ENCODE results near the gene TSPAN14.

DNA sequence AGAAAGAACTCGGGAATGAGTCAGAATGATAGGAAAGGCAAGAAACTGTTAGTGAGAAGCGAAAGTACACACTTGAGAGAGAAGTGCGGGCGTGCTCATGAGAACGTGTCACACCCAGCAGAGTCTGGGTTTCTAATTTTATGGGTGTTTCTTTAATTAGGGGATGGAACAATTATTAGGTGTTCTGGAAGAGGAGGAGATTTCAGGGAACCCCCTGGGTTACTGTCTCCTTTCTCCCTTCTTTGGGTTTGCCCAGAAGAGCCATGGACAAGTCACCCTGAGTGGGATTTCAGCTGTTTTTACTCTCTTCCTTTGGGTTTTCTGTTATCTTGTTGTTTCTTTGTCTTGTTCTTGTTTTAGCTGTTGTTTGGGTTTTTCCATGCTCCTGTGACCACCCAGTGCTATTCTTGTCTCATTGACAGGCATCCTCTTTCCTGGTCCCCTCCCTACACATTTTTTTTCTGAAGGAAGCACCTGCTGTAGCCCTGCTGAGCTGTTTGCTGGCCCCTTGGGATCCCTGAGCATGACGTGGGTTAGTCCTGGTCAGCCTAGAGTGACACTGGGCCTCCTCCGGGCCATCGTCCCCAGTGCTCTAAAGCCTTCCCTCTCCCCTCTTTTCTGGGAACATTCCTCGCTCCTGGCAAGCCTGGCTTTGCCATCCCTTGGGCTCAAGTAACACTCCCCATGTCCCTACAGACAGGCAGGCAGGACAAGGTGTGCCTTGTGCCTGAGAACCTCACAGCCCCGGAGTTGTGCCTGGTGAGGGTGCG is 87.1 kb downstream of the TSPAN14 start:
- TF ChIP-seq POLR2A (IDR thresholded peaks at IDR 0.05; ENCODE audit: low read depth) (no peak), EP300 (IDR thresholded peaks at IDR 0.05) (no peak)
- TF ChIP-seq, protein P1, sequence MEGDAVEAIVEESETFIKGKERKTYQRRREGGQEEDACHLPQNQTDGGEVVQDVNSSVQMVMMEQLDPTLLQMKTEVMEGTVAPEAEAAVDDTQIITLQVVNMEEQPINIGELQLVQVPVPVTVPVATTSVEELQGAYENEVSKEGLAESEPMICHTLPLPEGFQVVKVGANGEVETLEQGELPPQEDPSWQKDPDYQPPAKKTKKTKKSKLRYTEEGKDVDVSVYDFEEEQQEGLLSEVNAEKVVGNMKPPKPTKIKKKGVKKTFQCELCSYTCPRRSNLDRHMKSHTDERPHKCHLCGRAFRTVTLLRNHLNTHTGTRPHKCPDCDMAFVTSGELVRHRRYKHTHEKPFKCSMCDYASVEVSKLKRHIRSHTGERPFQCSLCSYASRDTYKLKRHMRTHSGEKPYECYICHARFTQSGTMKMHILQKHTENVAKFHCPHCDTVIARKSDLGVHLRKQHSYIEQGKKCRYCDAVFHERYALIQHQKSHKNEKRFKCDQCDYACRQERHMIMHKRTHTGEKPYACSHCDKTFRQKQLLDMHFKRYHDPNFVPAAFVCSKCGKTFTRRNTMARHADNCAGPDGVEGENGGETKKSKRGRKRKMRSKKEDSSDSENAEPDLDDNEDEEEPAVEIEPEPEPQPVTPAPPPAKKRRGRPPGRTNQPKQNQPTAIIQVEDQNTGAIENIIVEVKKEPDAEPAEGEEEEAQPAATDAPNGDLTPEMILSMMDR (IDR thresholded peaks at IDR 0.05) = no peak

Measured in esophagus muscularis mucosa (tissue), 4 donors.